GM18498 (cell line): Measurements from ENCODE around the gene THADA.
A peak's percentile ranks its signal among the peaks of the same experiment; 100 is the strongest.
"Not testable (repeated sequence)": the region's sequence is repeated elsewhere in the genome, so short reads cannot be mapped to it uniquely, and the experiment has no call there.

Source experiments
- ATAC-seq: cut with Tn5 transposase; IDR thresholded peaks from one replicate; pipeline ENCODE4 v1.9.1; 2021; ENCODE audit warnings: mild to moderate bottlenecking, moderate library complexity; ENCODE audit not compliant: unreplicated experiment

Gene THADA

DNA sequence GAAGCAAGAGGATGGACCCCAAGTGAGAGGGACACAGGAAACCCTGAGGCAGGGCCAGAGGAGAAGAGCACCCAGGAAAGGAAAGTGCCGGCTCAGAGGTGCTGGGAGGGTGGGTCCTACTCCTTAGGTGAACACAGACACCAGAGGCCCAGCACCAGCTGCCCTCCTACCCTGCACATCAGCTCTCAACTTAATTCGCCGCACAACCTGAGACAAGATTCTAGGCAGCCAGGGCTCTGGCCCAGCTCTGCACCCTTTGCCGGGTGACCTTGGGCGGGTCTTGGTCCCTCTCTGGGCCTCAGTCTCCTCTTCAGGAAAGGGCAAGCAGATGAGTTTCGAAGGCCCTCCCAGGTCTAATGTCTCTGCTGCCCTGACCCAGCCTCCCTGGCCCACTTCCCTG is 397.6 kb downstream of the THADA start:
- ATAC-seq: no peak

- no peak for ATAC-seq
These were observed 398.3 kb downstream of the THADA start for GRCh38 chr2:43197588-43197896.

DNA sequence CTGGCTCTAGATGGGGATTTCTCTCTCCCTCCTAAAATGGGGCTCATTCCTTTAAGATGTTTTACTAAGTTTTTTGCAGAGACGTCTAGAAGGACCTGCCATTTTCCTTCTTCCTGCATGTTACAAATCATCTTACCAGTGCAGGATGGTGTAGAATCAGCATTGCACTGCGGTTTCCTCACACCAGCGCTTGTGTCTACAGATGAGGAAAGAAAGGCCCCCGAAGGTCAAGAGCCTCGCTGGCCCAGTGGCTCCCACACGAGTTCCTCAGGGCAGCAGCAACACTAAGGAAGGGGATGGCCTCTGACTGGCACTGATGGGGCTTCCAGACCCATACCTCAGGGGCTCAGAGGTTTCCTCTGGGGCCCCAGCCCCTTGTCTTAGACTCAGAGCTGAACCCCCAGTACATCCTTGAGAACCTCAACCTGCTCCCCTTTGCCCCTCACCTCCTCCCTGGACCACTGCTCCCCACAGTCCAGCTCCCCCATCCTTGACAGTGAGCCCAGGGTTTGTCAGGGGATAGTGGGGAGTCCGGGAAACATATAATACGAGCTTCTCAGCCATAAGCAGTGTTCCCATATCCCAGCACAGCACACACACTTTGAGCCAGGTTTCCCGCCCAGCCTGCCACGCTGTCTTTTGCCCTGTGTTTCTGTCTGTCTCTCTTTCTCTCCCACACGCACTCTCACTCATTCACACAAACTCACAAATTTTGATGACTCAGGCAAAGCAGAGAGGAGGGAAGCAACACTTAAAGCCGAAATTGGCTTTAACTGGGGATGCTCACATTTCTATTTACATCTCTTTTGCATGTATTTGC is 398.9 kb downstream of the THADA start:
- no peak for ATAC-seq

- ATAC-seq: peak; percentile 59
These were observed 401.5 kb downstream of the THADA start for GRCh38 chr2:43194121-43194869.

DNA sequence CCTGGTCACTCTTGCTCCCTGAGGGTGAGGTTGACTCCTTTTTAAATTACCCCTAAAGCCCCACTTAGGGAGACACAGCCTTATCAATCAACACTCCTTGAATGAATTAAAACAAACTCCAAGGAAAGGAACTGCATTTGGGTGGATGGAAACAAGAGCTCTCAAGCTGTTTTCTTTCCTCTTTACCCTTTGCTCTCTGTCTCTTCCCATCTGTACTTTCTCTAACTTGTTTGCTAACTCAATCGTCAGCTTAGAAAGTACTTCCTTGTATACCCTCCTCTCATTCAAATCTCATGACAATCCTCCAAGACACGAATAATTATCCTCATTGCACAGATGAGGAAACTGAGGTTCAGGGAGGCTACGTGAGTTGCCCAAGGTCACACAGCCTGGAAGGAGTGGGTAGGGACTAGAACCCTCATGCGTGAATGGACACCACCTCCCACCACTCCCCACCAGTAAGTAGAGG is 402.2 kb downstream of the THADA start:
- ATAC-seq: no peak

- ATAC-seq: no peak
These were observed 402.8 kb downstream of the THADA start for GRCh38 chr2:43192744-43193651.

- ATAC-seq: no peak
These were observed 403.8 kb downstream of the THADA start for GRCh38 chr2:43191947-43192516.

DNA sequence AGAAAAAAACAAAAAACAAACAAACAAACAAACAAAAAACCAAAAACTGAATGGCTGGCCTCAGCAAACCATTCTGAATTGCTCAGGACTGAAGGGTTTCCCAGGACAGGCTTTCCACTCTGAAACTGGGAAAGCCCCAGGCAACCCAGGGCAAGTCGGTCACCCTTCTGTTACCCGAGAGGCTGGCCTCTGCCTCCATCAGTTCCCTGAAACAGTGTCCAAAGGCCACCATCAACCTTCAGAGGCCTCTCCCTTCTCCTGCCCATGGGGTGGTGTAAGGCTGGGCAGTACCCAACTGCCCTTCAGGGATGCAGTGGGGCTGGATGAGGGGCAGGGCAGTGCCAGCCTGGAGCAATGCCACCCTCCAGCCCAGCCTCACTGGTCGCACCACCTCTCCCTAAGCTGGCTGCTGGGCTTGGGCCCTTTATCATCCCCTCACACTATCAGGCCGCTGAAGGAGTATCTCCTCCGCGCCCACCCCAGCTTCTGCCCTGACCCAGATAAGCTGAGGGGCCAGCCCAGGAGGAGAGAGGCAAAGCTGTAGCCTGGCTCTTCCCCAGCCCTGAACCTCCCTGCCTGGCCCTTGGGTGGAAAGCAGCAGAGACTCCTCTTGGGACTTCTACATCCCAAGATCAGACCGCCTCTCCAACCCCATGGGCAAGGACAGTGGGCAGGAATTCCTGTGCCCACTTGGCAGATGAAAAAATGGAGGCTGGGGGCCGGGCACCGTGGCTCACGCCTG is 405.4 kb downstream of the THADA start:
- no peak for ATAC-seq

- ATAC-seq: not testable (repeated sequence)
These were observed 406.0 kb downstream of the THADA start for GRCh38 chr2:43189861-43190260.

DNA sequence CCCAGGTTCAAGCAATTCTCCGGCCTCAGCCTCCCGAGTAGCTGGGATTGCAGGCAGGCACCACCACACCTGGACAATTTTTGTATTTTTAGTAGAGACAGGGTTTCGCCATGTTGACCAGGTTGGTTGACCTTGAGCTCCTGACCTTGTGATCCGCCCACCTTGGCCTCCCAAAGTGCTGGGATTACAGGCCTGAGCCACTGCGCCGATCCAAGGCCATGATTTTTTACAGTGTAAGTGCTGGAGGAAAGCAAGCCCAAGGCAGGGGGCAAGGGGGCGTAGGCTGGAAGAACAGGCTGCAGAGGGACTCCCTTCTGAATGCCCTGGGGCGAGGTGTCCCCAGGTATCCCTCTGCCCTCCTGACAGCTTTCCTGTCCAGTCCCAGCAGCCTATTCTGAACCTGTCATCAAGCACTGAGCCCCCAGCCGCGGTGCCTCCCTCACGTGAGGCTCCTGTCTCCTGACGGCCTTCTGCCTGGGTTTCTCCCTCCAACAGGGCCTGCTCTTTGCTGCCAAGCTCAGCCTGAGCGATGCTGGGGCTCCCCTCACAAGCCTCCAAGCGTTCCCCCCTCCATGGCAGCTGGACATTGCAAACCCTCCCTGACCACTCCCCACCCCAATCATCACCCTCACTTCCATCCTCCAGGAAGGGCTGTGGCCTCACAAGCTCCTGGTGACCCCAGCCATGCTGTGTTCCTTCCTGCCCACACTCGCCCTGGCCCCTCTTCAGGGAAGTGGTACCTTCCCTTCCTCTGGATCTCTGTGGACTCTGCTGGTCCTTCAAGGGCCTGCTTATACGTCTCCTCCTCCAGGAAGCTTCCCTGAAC is 407.1 kb downstream of the THADA start:
- no peak for ATAC-seq

DNA sequence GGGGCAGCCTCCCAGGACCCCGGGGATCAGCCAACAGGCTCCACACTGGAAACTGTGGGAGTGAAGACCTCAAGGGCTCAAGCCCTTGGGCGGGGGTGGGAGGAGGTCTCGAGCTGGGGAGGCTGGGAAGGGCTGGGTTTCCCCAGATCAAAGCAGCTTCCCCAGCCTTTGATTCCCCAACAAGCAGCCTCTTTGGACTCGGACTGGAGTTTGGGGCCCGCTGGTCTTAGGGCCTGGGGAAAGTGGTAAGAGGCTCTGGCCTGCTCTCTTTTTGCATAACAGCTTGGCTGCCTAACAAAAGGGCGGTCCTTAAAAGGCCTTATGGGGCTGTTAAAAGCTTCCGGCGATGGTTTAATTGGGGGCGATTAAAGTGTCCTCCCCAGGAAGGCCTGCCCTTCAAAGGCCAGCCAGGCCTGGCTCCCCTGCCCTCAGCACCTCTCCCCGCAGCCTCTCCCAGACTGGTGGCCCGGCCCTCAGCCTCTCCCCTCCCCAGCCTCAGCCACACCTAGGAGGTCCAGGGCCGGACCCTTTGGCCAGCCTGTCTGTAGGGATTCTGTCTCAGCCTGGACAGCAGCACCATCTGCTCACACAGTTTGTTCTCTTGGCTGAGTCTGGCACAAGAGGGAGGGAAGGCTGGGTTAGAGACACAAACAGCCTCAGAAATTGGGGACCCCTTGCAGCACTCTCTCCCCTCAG is 409.0 kb downstream of the THADA start:
- ATAC-seq: no peak

DNA sequence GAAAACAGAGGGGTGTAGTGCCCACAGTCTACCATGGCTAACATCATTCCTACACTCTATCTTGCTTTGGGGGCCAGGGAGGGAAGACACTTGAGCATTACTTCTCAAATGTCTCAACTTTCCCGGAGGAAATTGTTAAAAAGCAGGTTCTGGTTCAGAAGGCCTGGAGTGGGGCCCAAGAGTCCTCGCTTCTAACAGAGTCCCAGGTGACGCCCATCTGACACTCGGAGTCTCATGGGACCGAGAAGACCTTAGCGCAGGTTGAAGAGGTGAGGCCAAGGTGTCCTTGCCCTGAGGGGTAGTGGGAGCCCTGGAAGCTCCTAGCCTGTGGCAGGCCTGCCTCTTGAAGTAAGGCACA is 409.5 kb downstream of the THADA start:
- no peak for ATAC-seq

- ATAC-seq: no peak
These were observed 410.7 kb downstream of the THADA start for GRCh38 chr2:43185146-43185545.

GRCh38 chr2:43184339-43184895 is 411.4 kb downstream of the THADA start:
- no peak for ATAC-seq

DNA sequence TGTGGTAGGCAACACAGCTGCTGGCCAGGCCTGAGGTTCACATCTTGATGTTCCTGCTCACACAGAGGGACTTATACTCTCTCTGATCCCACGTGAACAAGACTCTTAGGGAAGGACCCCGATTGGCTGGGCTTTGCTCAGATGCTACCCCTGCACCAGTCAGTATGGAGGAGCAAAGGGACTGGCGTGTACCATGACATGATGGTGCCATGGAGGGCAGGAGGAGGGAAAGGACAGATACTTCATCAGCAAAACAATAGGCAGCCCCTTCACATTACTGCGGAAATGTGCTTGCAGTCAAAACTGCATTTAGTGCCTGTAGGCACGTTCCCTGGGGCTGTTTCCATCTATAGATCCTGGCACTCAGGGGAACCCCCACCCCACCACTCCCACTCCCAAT is 412.1 kb downstream of the THADA start:
- no peak for ATAC-seq

GRCh38 chr2:43180897-43181296 is 414.9 kb downstream of the THADA start:
- no peak for ATAC-seq
